Urothelium cell line (cell line): ENCODE measurements around the gene SLC7A10.
A peak's percentile ranks its signal among the peaks of the same experiment; 100 is the strongest.
"Not testable (repeated sequence)": the region's sequence is repeated elsewhere in the genome, so short reads cannot be mapped to it uniquely, and the experiment has no call there.

Experiments used
- DNase-seq: peaks from one replicate; pipeline ENCODE4 v3.0.0; 2011; ENCODE audit warnings: low spot score, mixed read lengths
- FAIRE-seq: peaks from 2 replicates; lab custom pipeline; 2011; peaks lifted over from hg19 to GRCh38; lab: Jason Lieb, UNC

The SLC7A10 gene

DNA sequence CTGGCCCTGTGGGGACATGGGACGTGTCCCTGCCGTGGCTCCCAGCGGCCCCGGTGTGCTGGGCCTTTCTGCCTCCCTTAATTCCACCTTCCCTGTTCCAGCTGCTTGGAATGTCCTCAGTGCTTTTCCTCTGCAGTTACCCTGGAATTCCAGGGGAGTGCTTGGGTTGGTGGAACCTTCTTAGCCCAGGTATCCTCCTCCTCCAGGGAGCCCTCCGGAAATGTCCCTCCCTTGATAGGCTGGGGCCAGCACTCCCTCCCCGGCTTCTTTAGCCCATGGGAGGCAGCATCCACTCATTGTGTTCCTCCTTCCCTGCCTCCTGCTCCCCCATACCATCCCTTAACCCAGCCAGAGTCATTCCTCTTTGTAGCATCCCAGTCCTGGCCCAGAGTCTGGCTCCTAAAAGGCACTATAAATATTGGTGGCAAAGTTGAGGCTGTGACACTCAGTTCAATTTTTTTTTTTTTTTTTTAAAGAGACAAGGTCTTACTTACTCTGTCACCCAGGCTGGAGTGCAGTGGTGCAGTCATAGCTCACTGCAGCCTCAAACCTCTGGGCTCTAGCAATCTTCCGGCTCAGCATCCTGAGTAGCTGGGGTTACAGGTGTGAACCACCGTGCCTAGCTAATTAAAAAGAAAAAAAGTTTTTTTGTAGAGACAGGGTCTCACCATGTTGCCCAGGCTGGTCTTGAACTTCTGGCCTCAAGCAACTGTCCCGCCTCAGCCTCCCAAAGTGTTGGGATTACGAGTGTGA lies 13.7 kb upstream of the SLC7A10 start:
- DNase-seq: no peak
- FAIRE-seq: no peak

DNA sequence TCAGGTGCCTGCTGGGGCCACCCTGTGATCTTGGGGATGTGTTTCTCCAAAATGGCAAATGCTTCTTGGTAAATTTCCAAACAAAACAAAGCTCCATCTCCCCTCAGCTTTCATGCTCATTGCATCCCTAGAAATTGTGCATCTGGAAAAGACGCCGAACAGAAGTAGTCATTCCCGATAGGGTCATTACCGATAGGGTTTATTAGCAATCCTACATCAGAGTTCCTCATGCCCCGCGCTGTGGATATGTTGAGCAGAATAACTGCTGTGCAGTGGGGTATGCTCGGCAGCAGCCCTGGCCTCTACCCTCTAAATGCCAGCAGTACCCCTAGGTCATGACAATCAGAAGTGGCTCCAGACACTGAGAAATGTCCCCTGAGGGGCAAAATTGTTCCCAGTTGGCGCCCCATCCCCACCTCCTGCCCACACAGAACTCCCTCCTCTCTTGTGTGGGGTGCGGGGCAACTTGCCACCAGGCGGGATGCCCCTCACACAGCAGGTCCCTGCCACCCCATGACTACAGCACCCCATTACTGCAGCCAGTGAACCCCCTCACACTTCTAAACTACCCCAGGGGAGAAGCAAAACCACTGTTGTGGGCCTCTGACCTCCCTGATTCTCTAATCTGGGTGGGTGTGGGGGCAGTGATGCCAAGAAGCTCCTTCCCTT lies 13.0 kb upstream of the SLC7A10 start:
- no peak for FAIRE-seq
- DNase-seq: no peak

- no peak for FAIRE-seq
Measured at GRCh38 chr19:33236696-33237390, 11.2 kb upstream of the SLC7A10 start.

GRCh38 chr19:33235996-33236350 lies 10.3 kb upstream of the SLC7A10 start:
- FAIRE-seq: no peak
- no peak for DNase-seq

More at GRCh38 chr19:33236696-33237390, 11.2 kb upstream of the SLC7A10 start:
- no peak for DNase-seq

GRCh38 chr19:33235269-33235995 lies 9.8 kb upstream of the SLC7A10 start:
- DNase-seq (peak; percentile 77), FAIRE-seq (no peak)

- no peak for DNase-seq
- peak; percentile 56 for FAIRE-seq
Measured at GRCh38 chr19:33234736-33235135, 9.1 kb upstream of the SLC7A10 start.

DNA sequence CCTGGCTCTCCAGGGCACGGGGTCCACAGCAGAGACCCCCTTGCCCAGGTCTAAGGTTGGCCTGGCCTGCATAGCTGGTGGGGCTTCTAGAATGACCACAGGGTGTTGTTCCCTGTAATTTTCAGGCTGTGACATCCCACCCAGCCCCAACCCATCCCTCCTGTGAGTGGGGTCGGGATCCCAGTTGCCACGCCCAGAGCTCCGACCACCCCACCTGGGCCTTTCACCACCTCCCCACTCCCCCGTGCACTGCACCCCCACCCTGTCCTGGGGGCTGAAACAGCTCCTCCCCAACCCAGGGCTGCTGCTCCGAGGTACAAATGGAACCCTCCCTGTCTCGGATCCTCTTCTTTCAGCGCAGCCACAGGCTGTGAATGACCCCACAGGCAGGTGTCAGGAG lies 8.4 kb upstream of the SLC7A10 start:
- no peak for FAIRE-seq
- DNase-seq: no peak

GRCh38 chr19:33233056-33233873 lies 7.6 kb upstream of the SLC7A10 start:
- FAIRE-seq (peak; percentile 91), DNase-seq (no peak)

DNA sequence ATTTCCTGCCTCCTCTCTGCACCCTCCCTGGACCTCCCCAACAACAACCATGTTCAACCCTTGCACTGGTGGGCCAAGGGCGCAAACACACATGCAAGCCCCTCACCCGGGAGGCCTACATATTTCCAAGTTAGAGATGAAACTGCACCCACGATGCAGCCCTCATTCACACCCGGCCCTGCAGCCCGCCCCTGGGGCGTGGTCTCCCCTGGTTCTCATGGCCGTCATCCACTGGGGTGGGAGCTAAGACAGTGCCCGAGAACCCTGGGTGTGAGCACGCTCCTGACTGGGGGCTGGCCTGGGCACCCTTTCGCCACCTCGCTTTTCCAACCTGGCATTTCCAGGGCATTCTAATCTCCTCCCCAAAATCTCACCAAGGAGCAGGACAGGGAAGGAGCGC lies 7.0 kb upstream of the SLC7A10 start:
- FAIRE-seq (no peak), DNase-seq (no peak)

DNA sequence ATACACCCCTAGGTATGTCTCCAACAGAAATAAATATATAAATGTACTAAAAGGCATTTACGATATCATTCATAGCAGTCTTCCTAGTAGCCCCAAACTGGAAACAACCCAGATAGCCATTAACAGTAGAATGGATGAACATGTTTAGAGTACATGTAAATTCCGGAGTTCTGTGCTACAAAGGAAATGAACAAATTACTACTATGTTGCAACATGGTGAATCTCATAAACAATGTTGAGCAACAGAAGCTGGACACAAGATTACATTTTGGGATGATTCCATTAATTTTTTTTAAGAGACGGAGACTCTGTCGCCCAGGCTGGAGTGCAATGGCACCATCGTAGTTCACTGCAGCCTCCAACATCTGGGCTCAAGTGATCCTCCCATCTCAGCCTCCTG lies 5.9 kb upstream of the SLC7A10 start:
- FAIRE-seq (no peak), DNase-seq (no peak)

DNA sequence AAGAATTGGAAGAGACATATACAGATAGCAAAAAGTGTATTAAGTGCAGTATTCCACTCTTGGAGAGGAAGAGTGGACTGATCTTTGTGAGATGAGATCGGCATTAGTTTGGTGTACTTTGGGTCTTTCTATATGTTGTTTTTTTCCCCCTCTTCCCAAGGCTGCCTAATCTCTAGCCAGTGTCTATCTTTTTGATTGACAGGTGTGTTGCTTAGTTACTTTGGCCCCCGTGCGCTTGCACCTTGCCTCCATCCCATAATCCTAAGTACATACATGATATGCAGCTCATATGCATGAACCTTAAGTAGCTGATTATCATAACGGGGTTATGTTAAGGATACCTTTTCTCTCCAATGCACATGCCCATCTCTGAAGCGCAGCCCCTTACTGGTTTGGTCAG lies 4.3 kb upstream of the SLC7A10 start:
- FAIRE-seq: no peak
- DNase-seq: no peak

GRCh38 chr19:33227870-33228599 lies 2.4 kb upstream of the SLC7A10 start:
- no peak for DNase-seq
- no peak for FAIRE-seq

GRCh38 chr19:33227242-33227650 lies 1.6 kb upstream of the SLC7A10 start:
- peak; percentile 85 for DNase-seq
- no peak for FAIRE-seq

- DNase-seq (peak; percentile 94), FAIRE-seq (no peak)
Measured at GRCh38 chr19:33226550-33227241, 1.0 kb upstream of the SLC7A10 start.

GRCh38 chr19:33224694-33225457 lies 774 bp downstream of the SLC7A10 start:
- no peak for FAIRE-seq
- no peak for DNase-seq

GRCh38 chr19:33222255-33222654 lies 3.4 kb downstream of the SLC7A10 start:
- not testable (repeated sequence) for DNase-seq, FAIRE-seq

GRCh38 chr19:33221638-33222037 lies 4.0 kb downstream of the SLC7A10 start:
- DNase-seq: peak; percentile 32
- no peak for FAIRE-seq

DNA sequence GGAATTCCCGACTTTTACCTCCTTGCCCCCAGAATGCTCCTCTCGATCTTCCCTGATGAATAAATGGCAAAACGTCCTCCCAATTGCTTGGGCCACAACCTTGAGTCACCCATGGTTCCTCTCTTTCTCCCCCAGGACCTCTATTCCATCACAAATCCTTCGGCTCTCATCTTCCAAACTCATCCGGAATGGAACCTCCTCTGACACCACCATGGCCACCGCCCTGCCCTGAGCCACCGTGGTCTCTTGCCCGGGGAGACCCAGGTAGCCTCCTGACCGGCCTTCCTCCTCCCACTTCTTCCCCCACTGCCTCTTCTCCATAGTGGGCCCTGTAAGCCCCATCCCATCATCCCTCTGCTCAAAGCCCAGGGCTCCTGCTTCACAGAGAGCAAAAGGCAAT lies 4.9 kb downstream of the SLC7A10 start:
- FAIRE-seq (no peak), DNase-seq (no peak)
